Parathyroid adenoma (tissue), 2 donors: ENCODE data around the gene OSGIN1.

Experiments used
- H2AFZ ChIP-seq: fragments of 300-600 bp; sonication (generic); one replicate; pipeline ENCODE4 v1.7.0; 2017; ENCODE audit warnings: antibody characterized with exemption, mild to moderate bottlenecking
- H3K27ac ChIP-seq: fragments of 300-600 bp; sonication (generic); one replicate; pipeline ENCODE4 v1.7.0; 2017
- H3K27me3 ChIP-seq: fragments of 300-600 bp; sonication (generic); one replicate; pipeline ENCODE4 v1.7.0; 2017; ENCODE audit warnings: low read length; ENCODE audit not compliant: control insufficient read depth, insufficient read depth
- H3K36me3 ChIP-seq: fragments of 300-600 bp; sonication (generic); one replicate; pipeline ENCODE4 v1.7.0; 2017; ENCODE audit warnings: low read length; ENCODE audit not compliant: control insufficient read depth, insufficient read depth
- H3K4me1 ChIP-seq: fragments of 300-600 bp; sonication (generic); one replicate; pipeline ENCODE4 v1.7.0; 2017; ENCODE audit warnings: control low read depth
- H3K4me2 ChIP-seq: fragments of 300-600 bp; sonication (generic); one replicate; pipeline ENCODE4 v1.7.0; 2017; ENCODE audit warnings: low read length
- H3K4me3 ChIP-seq: fragments of 300-600 bp; sonication (generic); one replicate; pipeline ENCODE4 v1.7.0; 2017; ENCODE audit warnings: low read depth, low read length
- H3K79me2 ChIP-seq: fragments of 300-600 bp; sonication (generic); one replicate; pipeline ENCODE4 v1.7.0; 2017; ENCODE audit warnings: control low read depth
- H3K9ac ChIP-seq: fragments of 300-600 bp; sonication (generic); one replicate; pipeline ENCODE4 v1.7.0; 2017; ENCODE audit warnings: mild to moderate bottlenecking
- H3K9me3 ChIP-seq: fragments of 300-600 bp; sonication (generic); one replicate; pipeline ENCODE4 v1.7.0; 2017; ENCODE audit warnings: low read length; ENCODE audit not compliant: control insufficient read depth
- TF ChIP-seq, protein P1 (sequence below): fragments of 300-600 bp; sonication (generic); IDR thresholded peaks from one replicate; pipeline ENCODE4 v1.7.0; 2017; ENCODE audit warnings: antibody characterized with exemption, mild to moderate bottlenecking
- donor health status: primary hyperparathyroidism.

The OSGIN1 gene

GRCh38 chr16:83936581-83937165 lies 16.4 kb upstream of the OSGIN1 start:
- Histone ChIP-seq H3K27me3 (no peaks in the 10 kb centered on the region), H2AFZ (peak overlapping the region; percentile 6), H3K9me3 (no peaks in the 10 kb centered on the region), H3K27ac (no peak overlapping the region), H3K36me3 (no peaks in the 10 kb centered on the region), H3K9ac (no peak overlapping the region), H3K4me2 (no peak overlapping the region), H3K4me3 (no peak overlapping the region), H3K4me1 (peaks cover 7% of the 10 kb centered on the region), H3K79me2 (no peaks in the 10 kb centered on the region)
- TF ChIP-seq, protein P1, sequence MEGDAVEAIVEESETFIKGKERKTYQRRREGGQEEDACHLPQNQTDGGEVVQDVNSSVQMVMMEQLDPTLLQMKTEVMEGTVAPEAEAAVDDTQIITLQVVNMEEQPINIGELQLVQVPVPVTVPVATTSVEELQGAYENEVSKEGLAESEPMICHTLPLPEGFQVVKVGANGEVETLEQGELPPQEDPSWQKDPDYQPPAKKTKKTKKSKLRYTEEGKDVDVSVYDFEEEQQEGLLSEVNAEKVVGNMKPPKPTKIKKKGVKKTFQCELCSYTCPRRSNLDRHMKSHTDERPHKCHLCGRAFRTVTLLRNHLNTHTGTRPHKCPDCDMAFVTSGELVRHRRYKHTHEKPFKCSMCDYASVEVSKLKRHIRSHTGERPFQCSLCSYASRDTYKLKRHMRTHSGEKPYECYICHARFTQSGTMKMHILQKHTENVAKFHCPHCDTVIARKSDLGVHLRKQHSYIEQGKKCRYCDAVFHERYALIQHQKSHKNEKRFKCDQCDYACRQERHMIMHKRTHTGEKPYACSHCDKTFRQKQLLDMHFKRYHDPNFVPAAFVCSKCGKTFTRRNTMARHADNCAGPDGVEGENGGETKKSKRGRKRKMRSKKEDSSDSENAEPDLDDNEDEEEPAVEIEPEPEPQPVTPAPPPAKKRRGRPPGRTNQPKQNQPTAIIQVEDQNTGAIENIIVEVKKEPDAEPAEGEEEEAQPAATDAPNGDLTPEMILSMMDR = no peak

DNA sequence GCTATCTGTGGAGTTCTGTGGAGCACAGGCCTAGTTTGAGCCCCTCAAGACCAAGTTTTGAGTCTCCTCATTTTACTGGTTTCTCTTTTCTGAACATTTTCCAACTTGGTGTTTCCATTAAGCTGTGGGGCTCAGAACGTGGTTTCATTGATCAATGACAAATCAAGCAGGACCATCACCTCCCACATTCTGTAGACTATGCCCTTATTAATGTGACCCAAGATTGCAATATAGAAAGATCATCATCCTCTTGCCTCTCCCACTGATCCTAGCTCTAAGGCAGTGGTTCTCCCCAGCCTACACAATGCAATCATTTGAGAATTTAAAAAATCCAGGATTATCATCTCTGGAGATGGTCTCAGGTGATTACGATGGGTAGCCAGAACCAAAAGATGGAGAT lies 15.8 kb upstream of the OSGIN1 start:
- TF ChIP-seq, protein P1 = no peak
- no peaks in the 10 kb centered on the region for H3K36me3 ChIP-seq
- H3K27ac ChIP-seq = no peak overlapping the region
- no peaks in the 10 kb centered on the region for H3K79me2 ChIP-seq
- no peaks in the 10 kb centered on the region for H3K27me3 ChIP-seq
- H3K9me3 ChIP-seq = no peaks in the 10 kb centered on the region
- no peak overlapping the region for H3K9ac ChIP-seq
- no peak overlapping the region for H3K4me2 ChIP-seq
- H2AFZ ChIP-seq = no peak overlapping the region
- H3K4me1 ChIP-seq = peaks cover 3% of the 10 kb centered on the region
- H3K4me3 ChIP-seq = no peak overlapping the region

- Histone ChIP-seq H3K9me3 (no peaks in the 10 kb centered on the region), H3K4me1 (peaks cover 3% of the 10 kb centered on the region), H3K79me2 (no peaks in the 10 kb centered on the region), H3K27ac (no peak overlapping the region), H3K36me3 (no peaks in the 10 kb centered on the region), H3K4me2 (no peak overlapping the region), H3K27me3 (no peaks in the 10 kb centered on the region), H2AFZ (no peak overlapping the region), H3K9ac (no peak overlapping the region), H3K4me3 (no peak overlapping the region)
- TF ChIP-seq, protein P1 = no peak
Measured at GRCh38 chr16:83937922-83938885, 14.8 kb upstream of the OSGIN1 start.

GRCh38 chr16:83939266-83939855 lies 13.7 kb upstream of the OSGIN1 start:
- Histone ChIP-seq H3K9me3 (no peaks in the 10 kb centered on the region), H3K79me2 (no peaks in the 10 kb centered on the region), H2AFZ (no peak overlapping the region), H3K36me3 (no peaks in the 10 kb centered on the region), H3K4me3 (no peak overlapping the region), H3K4me2 (no peak overlapping the region), H3K4me1 (peaks cover 3% of the 10 kb centered on the region), H3K9ac (no peak overlapping the region), H3K27me3 (no peaks in the 10 kb centered on the region), H3K27ac (no peak overlapping the region)
- TF ChIP-seq, protein P1 = no peak
